HG02943 (cell line): Measurements from ENCODE around the gene TOMM20.
"Not testable (repeated sequence)": the region's sequence is repeated elsewhere in the genome, so short reads cannot be mapped to it uniquely, and the experiment has no call there.

Source experiments
- ATAC-seq: cut with Tn5 transposase; IDR thresholded peaks from one replicate; pipeline ENCODE4 v1.9.1; 2021; ENCODE audit warnings: mild to moderate bottlenecking, low read depth, moderate library complexity; ENCODE audit not compliant: unreplicated experiment

TOMM20 gene

GRCh38 chr1:235128456-235129328, at the start of gene TOMM20:
Gene TOMM20 (minus strand): TSS chr1:235128837. CDS start chr1:235128715, 122 bp downstream.
- ATAC-seq, result peak; percentile 95

GRCh38 chr1:235176486-235176885, 47.8 kb upstream of the TOMM20 start:
- ATAC-seq, result no peak

- no peak for ATAC-seq
Observed at GRCh38 chr1:235169986-235170385, 41.3 kb upstream of the TOMM20 start.

GRCh38 chr1:235168375-235168774, 39.7 kb upstream of the TOMM20 start:
- ATAC-seq, result no peak

GRCh38 chr1:235161685-235162327, 33.2 kb upstream of the TOMM20 start:
- ATAC-seq, result no peak

GRCh38 chr1:235160957-235161684, 32.5 kb upstream of the TOMM20 start, which contains the start of gene RBM34:
Gene RBM34 (minus strand): TSS chr1:235161250. CDS start chr1:235161226, 24 bp downstream.
- peak; percentile 93 for ATAC-seq

- peak; percentile 38 for ATAC-seq
Observed at GRCh38 chr1:235160383-235160956, 31.8 kb upstream of the TOMM20 start.

GRCh38 chr1:235159930-235160329, 31.3 kb upstream of the TOMM20 start:
- not testable (repeated sequence) for ATAC-seq

GRCh38 chr1:235159284-235159683, 30.6 kb upstream of the TOMM20 start:
- ATAC-seq, result not testable (repeated sequence)

GRCh38 chr1:235158680-235159079, 30.0 kb upstream of the TOMM20 start:
- ATAC-seq, result no peak

- no peak for ATAC-seq
Observed at GRCh38 chr1:235157150-235157549, 28.5 kb upstream of the TOMM20 start.

GRCh38 chr1:235156740-235157139, 28.1 kb upstream of the TOMM20 start:
- ATAC-seq, result no peak

- ATAC-seq, result no peak
Observed at GRCh38 chr1:235156265-235156664, 27.6 kb upstream of the TOMM20 start.

GRCh38 chr1:235152235-235152634, 23.6 kb upstream of the TOMM20 start:
- ATAC-seq, result no peak

GRCh38 chr1:235151033-235151432, 22.4 kb upstream of the TOMM20 start:
- no peak for ATAC-seq

- no peak for ATAC-seq
Observed at GRCh38 chr1:235149824-235150223, 21.2 kb upstream of the TOMM20 start.

- ATAC-seq, result no peak
Observed at GRCh38 chr1:235147269-235147668, 18.6 kb upstream of the TOMM20 start.

GRCh38 chr1:235145639-235146038, 17.0 kb upstream of the TOMM20 start:
- ATAC-seq, result no peak

GRCh38 chr1:235142991-235143390, 14.4 kb upstream of the TOMM20 start:
- ATAC-seq, result no peak

- no peak for ATAC-seq
Observed at GRCh38 chr1:235139315-235139714, 10.7 kb upstream of the TOMM20 start.

- no peak for ATAC-seq
Observed at GRCh38 chr1:235138821-235139220, 10.2 kb upstream of the TOMM20 start.
